Fibroblast of mammary gland (primary cell): ENCODE results near the gene FBXL22.

Source experiments
- DNase-seq: peaks from one replicate; pipeline ENCODE4 v3.0.0-alpha.2; 2010; ENCODE audit warnings: low read depth
- H3K4me3 ChIP-seq: 2 replicates; pipeline ENCODE4 v1.5.1; 2011; ENCODE audit warnings: low read depth, mild to moderate bottlenecking, low read length, moderate library complexity; ENCODE audit not compliant: control insufficient read depth
- TF ChIP-seq, protein P1 (sequence below): conservative IDR thresholded peaks from 2 replicates; pipeline ENCODE4 v1.5.1; 2011; ENCODE audit warnings: low read depth, low read length, inconsistent platforms; ENCODE audit not compliant: control insufficient read depth, insufficient read depth

Gene FBXL22

DNA sequence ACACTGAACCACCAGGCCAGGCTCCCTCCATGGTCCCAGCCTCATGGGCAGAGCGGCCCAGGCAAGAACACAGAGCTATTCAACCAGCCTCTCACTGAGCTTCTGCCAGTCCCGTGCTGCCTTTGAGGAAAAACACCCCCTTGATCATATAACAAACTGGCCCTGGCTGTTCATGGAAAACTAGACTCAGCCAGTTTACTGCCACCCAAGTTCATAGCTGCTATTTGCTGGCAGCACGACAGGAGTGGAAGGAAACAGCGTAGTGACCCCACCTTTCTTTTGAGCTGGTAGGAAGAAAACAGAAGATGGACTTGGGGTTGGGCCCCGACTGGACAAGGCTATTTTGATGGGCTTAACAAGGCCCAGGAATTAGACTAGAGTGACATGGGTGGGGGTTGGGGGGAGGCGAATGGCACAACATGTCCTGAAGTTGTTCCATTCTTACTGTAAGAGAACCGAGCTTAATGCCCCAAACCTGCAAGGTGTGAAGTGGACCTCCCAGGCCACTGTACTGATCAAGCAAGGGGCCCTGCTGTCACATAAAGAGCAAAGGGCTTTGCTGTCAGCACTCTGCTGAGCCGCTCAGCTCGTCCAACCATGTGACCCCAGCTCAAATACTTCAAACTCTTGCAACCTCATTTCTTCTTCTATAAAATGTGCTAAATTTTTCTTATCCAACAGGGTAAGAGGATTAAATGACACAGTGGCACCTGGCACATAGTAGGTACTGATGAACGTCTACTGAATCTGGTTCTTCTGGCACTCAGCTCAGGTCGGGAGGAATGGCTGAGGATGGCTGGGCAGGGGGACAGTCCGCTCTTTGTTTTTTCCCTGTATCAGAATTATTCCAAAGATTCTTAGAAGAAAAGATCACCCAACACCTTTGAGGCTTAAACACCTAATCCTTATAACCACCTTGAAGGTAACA is 1.6 kb downstream of the FBXL22 start:
- TF ChIP-seq, protein P1, sequence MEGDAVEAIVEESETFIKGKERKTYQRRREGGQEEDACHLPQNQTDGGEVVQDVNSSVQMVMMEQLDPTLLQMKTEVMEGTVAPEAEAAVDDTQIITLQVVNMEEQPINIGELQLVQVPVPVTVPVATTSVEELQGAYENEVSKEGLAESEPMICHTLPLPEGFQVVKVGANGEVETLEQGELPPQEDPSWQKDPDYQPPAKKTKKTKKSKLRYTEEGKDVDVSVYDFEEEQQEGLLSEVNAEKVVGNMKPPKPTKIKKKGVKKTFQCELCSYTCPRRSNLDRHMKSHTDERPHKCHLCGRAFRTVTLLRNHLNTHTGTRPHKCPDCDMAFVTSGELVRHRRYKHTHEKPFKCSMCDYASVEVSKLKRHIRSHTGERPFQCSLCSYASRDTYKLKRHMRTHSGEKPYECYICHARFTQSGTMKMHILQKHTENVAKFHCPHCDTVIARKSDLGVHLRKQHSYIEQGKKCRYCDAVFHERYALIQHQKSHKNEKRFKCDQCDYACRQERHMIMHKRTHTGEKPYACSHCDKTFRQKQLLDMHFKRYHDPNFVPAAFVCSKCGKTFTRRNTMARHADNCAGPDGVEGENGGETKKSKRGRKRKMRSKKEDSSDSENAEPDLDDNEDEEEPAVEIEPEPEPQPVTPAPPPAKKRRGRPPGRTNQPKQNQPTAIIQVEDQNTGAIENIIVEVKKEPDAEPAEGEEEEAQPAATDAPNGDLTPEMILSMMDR: no peak
- DNase-seq: no peak
- no peak overlapping the region for H3K4me3 ChIP-seq

DNA sequence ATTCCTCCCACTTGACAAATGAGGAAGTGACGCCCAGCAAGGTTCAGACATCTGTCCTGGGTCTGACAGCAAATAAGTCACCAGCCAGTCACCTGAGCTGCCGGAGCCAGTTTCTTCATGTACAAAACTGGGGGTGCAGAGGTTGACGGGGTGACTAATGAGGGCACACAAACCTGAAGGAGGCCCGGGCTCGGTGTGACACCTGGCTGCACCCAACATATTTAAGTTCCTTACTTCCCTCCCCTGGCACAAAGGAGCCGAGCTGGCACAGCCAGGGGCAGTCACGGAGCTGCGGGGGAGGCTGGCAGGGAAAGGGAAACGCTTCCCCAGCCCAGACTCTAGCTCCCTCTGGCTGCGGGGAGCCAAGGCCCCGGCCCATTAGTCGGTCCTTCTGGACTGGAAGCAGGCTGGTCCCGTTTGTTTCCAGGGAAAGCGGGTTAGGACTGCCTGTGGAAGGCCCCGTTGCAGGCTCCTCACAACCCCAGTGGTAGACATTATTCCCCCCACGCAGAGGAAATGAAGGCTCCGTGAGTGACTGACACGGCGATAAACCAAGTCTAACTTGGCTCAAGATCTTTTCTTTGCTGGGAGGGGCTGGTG is 2.3 kb downstream of the FBXL22 start:
- DNase-seq: peak; percentile 51
- TF ChIP-seq, protein P1: peak; percentile 67
- peak overlapping the region; percentile 66 for H3K4me3 ChIP-seq

DNA sequence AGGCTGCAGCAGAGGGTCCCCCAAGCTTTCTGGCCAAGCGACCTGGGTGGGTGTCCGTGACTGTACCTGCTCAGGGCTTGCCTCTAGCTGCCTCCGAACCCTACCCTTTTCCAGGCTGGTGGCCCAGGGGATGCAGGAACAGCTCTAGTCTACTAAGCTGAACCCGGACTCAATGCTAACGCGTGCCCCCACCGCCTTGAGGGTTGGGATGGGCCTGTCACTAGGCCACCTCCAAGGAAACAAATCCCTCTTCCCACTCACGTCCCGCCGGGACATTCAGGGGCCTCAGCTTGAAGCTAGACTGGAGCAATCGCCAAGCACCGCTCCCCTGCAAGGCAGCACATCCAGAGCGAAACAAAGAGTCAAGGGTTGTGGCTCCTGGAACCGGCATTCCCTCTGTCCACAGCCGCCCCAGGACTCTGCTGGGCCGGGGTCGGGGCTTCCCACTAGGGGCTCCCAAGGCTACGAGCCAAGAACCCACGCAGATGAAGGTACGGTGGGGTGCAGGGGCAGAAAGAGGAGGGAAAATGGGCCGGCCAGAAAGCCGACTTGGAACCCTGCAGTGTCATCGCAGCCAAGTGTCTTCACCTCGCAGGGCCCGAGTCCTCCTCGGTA is 2.9 kb downstream of the FBXL22 start:
- no peak for DNase-seq
- H3K4me3 ChIP-seq: peak overlapping the region; percentile 66
- TF ChIP-seq, protein P1: no peak

DNA sequence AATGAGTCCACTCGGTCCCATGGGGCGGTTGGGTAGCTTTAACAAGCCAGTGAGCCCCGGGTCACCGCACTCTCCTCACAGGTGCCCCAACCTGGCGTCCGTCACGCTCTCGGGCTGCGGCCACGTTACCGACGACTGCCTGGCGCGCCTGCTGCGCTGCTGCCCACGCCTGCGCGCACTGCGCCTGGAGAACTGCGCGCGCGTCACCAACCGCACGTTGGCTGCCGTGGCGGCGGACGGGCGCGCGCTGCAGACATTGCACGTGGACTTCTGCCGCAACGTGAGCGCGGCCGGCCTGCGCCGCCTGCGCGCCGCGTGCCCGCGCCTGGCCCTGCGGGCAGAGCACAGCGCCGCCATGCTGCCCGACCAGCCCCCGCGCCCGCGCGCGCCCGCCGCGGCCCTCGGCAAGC is 3.4 kb downstream of the FBXL22 start:
- DNase-seq: peak; percentile 90
- TF ChIP-seq, protein P1: no peak
- H3K4me3 ChIP-seq: peak overlapping the region; percentile 76

DNA sequence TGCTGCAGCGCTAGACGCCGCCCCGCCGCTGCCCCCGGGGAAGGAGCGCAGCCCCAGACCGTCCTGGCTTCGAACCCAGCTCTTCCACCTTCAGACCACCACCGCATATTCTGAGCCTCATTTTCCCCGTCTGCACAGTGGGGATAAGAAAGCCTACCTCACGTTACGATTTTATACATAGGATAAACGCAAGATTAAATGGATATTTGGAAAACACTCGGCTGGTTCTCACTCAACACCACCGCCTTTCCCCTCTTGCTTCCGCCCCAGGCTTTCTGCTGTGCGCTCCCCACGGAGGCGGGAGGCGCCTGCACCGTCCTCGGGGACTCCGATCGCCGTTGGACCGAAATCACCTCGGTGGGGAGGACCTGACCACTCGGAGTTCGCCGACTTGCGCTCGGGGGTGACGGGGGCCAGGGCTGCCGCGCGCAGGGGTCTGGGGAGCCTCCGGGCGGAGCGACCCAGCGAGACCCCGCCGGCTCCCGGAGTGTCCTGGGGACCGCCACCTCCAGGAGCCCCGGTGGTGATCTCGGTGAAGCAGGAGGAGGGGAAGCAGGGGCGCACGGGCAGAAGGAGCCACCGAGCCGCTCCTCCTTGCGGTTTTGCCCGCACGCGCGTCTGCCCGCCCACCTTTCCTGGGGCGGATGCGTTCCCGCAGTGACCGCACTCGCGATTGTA is 4.0 kb downstream of the FBXL22 start:
- no peak for DNase-seq
- peak overlapping the region; percentile 76 for H3K4me3 ChIP-seq
- TF ChIP-seq, protein P1: no peak

DNA sequence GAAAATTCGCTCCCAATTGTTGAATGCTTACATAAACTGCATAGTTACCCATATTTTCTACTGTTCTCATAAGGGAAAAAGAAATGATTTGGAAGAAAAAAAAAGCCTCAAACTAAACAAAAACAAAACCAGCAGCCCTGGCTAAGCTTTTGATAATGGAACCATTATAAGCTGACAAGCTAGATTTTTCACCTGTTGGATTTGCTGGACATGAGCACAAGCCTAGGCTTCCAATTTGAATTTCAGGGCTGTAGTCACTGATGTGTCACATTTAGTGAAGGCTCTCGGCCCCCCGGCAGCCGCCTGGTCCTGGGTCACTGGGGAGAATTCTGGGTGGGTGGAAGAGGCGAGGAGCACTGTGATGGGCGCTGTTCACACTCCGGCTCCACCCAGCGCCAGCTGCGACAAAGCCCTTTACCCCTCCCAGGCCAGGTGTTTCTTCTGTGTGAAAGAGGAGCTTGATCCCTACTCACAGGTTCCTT is 4.6 kb downstream of the FBXL22 start:
- TF ChIP-seq, protein P1: no peak
- peak overlapping the region; percentile 76 for H3K4me3 ChIP-seq
- DNase-seq: no peak
